Central memory CD8-positive, alpha-beta T cell (primary cell): ENCODE results near the gene FBXL20.
"Not testable (repeated sequence)": the region's sequence is repeated elsewhere in the genome, so short reads cannot be mapped to it uniquely, and the experiment has no call there.

Source experiments
- ATAC-seq: fragments of 150-1000 bp; cut with Tn5 transposase; replicated peaks from 2 replicates; pipeline ENCODE4 v1.10.0; 2022; ENCODE audit warnings: mild to moderate bottlenecking, moderate FRiP score, moderate number of reproducible peaks; ENCODE audit not compliant: poor library complexity, severe bottlenecking; ENCODE audit errors: extremely low read depth
- DNase-seq, 2 donors: peaks; one replicate each; pipeline ENCODE4 v3.0.0; 2021; ENCODE audit warnings: low spot score in 2 of 2
- H3K27ac Mint-ChIP-seq: one replicate; pipeline ENCODE4 v1.8.0; 2022; ENCODE audit warnings: low read depth, mild to moderate bottlenecking, moderate library complexity, mixed read lengths
- H3K27me3 Mint-ChIP-seq: one replicate; pipeline ENCODE4 v1.8.0; 2022; ENCODE audit warnings: mixed read lengths
- H3K36me3 Mint-ChIP-seq: one replicate; pipeline ENCODE4 v1.8.0; 2022; ENCODE audit warnings: mild to moderate bottlenecking, moderate library complexity, mixed read lengths; ENCODE audit not compliant: insufficient read depth
- H3K4me1 Mint-ChIP-seq: one replicate; pipeline ENCODE4 v1.8.0; 2022; ENCODE audit warnings: mixed read lengths
- H3K4me3 Mint-ChIP-seq: one replicate; pipeline ENCODE4 v1.8.0; 2022; ENCODE audit warnings: mild to moderate bottlenecking, moderate library complexity, mixed read lengths
- H3K9me3 Mint-ChIP-seq: one replicate; pipeline ENCODE4 v1.8.0; 2022; ENCODE audit warnings: mixed read lengths

FBXL20 gene

DNA sequence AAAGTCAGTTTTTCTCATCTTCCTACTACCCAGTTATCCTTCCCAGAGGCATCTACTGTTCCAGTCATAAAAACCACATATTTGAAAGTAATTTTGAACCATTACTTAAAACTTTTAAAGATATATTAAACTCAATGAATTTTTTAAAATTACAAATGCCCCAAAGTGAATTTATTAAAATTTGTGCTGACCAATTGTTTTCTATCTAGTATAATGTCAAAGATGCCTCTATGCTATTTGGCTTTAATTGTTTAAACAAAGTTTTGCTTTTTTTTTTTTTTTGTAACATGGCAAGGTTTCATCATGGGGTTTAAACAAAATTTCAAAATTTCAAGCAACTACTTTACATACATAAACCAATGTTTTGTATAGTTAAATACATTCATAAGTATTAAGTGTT is 60.7 kb downstream of the FBXL20 start:
- no peak overlapping the region for H3K27ac Mint-ChIP-seq

DNA sequence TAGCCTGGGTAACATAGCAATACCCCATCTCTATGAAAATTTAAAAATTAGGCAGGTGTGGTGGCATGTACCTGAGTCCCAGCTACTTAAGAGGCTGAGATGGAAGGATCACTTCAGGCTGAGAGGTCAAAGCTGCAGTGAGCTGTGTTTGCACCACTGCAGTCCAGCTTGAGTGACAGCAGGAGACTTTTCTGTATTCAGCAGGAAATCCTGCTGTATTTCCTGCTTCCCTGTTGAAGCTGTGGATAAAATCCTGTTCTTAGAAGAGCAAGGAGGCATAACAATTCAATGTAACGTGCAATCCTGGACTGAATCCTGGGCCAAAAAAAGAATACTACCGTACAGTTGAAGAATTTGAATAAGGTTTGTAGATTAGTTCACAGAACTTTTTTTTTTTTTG is 62.2 kb downstream of the FBXL20 start:
- Mint-ChIP-seq H3K27ac (no peak overlapping the region), H3K36me3 (peaks cover 14% of the 10 kb centered on the region), H3K4me1 (peaks cover 5% of the 10 kb centered on the region), H3K4me3 (no peak overlapping the region), H3K9me3 (no peaks in the 10 kb centered on the region), H3K27me3 (no peaks in the 10 kb centered on the region)
- DNase-seq (no peak), ATAC-seq (no peak)

More for the DNA sequence above, 60.7 kb downstream of the FBXL20 start:
- H3K9me3 Mint-ChIP-seq: no peaks in the 10 kb centered on the region
- peaks cover 14% of the 10 kb centered on the region for H3K36me3 Mint-ChIP-seq
- peaks cover 5% of the 10 kb centered on the region for H3K4me1 Mint-ChIP-seq
- H3K27me3 Mint-ChIP-seq: no peaks in the 10 kb centered on the region
- ATAC-seq (no peak), DNase-seq (no peak)
- H3K4me3 Mint-ChIP-seq: no peak overlapping the region

DNA sequence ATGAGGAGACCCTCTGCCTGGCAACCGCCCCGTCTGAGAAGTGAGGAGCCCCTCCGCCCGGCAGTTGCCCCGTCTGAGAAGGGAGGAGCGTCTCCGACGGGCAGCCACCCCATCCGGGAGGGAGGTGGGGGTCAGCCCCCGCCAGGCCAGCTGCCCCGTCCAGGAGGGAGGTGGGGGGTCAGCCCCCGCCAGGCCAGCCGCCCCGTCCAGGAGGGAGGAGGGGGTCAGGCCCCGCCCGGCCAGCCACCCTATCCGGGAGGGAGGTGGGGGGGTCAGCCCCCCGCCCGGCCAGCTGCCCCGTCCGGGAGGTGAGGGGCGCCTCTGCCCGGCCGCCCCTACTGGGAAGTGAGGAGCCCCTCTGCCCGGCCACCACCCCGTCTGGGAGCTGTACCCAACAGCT is 63.8 kb downstream of the FBXL20 start:
- not testable (repeated sequence) for H3K27ac Mint-ChIP-seq, H3K27me3 Mint-ChIP-seq, H3K9me3 Mint-ChIP-seq, H3K4me1 Mint-ChIP-seq, ATAC-seq, DNase-seq, H3K4me3 Mint-ChIP-seq
- peaks cover 10% of the 10 kb centered on the region for H3K36me3 Mint-ChIP-seq

DNA sequence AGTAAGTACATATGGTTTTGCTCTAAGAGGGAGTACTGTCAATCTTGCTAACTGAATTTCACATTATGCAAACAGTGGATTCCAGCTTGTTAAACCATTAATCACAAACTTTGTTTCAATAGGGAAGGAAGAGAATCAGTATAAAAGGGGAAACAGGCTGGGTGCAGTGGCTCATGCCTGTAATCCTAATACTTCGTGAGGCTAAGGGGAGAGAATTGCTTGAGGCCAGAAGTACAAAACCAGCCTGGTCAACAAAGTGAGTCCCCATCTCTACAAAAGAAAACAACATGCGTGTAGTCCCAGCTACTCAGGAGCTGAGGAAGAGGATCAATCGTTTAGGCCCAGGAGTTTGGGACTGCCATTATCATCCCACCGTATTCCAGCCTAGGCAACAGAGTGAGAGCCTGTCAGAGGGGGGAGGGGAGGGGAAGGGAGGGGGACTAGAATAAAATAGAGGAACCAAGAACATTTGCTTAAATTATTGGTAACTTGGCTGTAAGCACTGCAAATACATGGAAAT is 65.7 kb downstream of the FBXL20 start:
- H3K9me3 Mint-ChIP-seq: no peaks in the 10 kb centered on the region
- no peak overlapping the region for H3K4me3 Mint-ChIP-seq
- H3K27ac Mint-ChIP-seq: peak overlapping the region; percentile 63

DNA sequence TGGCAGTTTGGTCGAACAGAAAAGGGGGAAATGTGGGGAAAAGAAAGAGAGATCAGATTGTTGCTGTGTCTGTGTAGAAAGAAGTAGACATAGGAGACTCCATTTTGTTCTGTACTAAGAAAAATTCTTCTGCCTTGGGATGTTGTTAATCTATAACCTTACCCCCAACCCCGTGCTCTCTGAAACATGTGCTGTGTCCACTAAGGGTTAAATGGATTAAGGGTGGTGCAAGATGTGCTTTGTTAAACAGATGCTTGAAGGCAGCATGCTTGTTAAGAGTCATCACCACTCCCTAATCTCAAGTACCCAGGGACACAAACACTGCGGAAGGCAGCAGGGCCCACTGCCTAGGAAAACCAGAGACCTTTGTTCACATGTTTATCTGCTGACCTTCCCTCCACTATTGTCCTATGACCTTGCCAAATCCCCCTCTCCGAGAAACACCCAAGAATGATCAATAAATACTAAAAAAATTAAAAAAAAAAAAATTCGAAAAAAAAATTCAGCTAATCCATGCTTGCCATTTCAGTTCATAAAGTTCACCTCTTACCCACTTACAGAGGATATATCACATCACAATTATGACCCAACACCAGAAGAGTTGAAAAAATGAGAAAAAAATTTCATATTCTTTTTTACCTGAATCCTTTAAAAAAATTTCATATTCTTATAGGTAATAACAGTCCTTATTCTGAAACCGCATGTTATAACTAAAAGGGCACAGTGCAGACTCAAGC is 67.2 kb downstream of the FBXL20 start:
- not testable (repeated sequence) for H3K4me3 Mint-ChIP-seq, H3K27ac Mint-ChIP-seq

More for the DNA sequence above, 65.7 kb downstream of the FBXL20 start:
- H3K36me3 Mint-ChIP-seq: peaks cover 5% of the 10 kb centered on the region
- DNase-seq: no peak
- H3K4me1 Mint-ChIP-seq: peaks cover 5% of the 10 kb centered on the region
- no peaks in the 10 kb centered on the region for H3K27me3 Mint-ChIP-seq
- no peak for ATAC-seq

DNA sequence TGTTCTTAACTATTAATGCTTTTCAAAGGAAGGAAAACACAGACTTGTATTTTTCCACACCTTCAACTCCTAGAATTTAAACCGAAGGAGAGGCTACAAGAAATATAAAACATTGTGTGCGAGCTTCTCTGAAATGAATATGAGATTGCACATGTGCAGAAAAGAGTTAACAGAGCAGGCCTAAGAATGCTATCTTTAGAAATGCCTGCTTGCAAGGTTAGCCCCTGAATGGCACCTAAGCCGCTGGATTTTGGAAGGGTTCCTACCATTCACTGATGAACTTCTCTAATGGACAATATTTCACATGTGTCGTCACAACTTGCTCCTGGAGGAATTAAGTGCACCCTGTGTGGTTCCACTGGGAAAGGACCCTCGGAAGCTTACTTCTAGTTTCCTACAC is 69.3 kb downstream of the FBXL20 start:
- no peak overlapping the region for H3K27ac Mint-ChIP-seq
- no peak for ATAC-seq
- H3K4me1 Mint-ChIP-seq: peaks cover 5% of the 10 kb centered on the region
- H3K4me3 Mint-ChIP-seq: no peak overlapping the region
- H3K9me3 Mint-ChIP-seq: no peaks in the 10 kb centered on the region
- no peaks in the 10 kb centered on the region for H3K27me3 Mint-ChIP-seq
- peaks cover 3% of the 10 kb centered on the region for H3K36me3 Mint-ChIP-seq
- DNase-seq: no peak

More for the DNA sequence above, 67.2 kb downstream of the FBXL20 start:
- H3K27me3 Mint-ChIP-seq, H3K36me3 Mint-ChIP-seq, DNase-seq, ATAC-seq, H3K9me3 Mint-ChIP-seq, H3K4me1 Mint-ChIP-seq: not testable (repeated sequence)

DNA sequence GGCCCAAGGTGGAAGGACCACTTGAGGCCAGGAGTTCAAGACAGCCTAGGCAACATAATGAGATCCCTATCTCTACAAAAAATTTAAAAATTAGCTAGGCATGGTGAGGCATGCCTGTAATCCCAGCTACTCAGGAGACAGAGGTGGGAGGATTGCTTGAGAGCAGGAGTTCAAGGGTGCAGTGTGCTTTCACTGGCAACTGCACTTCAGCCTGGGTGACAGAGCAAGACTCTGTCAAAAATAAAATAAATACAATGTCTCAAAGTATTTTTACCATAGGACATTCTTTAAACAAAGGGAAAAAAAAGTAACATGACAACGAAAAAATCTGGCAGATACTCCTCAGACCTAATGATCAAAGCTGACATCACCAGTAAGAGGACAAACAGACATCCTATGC is 72.6 kb downstream of the FBXL20 start:
- DNase-seq (no peak), ATAC-seq (no peak)
- Mint-ChIP-seq H3K4me3 (no peak overlapping the region), H3K4me1 (peaks cover 5% of the 10 kb centered on the region), H3K9me3 (no peaks in the 10 kb centered on the region), H3K27me3 (no peaks in the 10 kb centered on the region), H3K36me3 (no peaks in the 10 kb centered on the region), H3K27ac (no peak overlapping the region)

DNA sequence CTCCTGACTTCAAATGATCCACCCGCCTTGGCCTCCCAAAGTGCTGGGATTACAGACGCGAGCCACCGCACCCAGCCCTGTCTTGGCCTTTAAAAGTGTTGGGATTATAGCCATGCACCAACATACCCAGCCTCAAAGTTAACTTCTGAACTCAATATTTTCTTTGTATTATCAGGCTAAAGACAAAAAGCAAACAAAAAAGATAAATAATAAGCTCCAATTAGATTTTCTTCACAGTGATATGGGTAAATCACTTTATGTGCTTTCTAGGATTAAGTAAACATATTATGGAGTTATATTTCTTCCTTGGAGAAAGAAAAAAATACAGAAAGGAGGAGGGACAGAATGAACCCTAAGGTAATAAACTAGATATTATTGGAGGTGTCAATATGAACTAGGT is 74.3 kb downstream of the FBXL20 start:
- Mint-ChIP-seq H3K36me3 (no peaks in the 10 kb centered on the region), H3K27me3 (no peaks in the 10 kb centered on the region), H3K4me3 (no peak overlapping the region), H3K4me1 (peaks cover 5% of the 10 kb centered on the region), H3K9me3 (no peaks in the 10 kb centered on the region), H3K27ac (no peak overlapping the region)
- ATAC-seq: no peak
- DNase-seq: no peak

DNA sequence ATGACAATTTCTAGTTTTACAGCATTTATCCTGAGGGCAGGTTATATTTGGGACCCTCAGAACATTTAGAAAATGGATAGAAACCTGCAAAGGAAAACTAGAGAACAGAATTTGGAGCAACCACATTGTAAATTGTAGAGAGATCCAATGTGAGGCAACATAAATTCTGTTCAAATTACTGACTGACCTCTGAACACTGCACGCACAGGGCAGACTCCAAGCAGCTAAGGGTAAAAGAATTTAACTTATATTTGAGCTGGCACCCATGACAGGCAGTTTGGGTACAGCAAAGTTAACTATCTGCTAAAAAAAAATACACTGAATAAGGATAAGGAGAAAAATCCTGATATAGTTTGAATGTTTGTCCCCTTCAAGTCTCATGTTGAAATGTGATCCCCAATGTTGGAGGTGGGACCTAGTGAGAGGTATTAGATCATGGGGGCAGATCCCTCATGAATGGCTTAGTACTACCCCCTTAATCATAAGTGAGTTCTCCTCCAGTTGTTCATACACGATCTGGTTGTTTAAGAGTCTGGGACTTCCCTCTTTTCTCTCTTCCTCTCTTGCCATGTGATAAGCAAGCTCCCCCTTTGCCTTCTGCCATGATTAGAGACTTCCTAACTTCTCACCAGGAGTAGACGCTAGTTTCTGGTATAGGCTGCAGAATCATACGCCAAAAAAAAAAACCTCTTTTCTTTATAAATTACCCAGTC is 75.7 kb downstream of the FBXL20 start:
- H3K36me3 Mint-ChIP-seq: peaks cover under 1% of the 10 kb centered on the region
- peaks cover 5% of the 10 kb centered on the region for H3K4me1 Mint-ChIP-seq
- DNase-seq: no peak
- no peak for ATAC-seq
- H3K4me3 Mint-ChIP-seq: no peak overlapping the region
- no peaks in the 10 kb centered on the region for H3K27me3 Mint-ChIP-seq
- no peak overlapping the region for H3K27ac Mint-ChIP-seq
- H3K9me3 Mint-ChIP-seq: no peaks in the 10 kb centered on the region

DNA sequence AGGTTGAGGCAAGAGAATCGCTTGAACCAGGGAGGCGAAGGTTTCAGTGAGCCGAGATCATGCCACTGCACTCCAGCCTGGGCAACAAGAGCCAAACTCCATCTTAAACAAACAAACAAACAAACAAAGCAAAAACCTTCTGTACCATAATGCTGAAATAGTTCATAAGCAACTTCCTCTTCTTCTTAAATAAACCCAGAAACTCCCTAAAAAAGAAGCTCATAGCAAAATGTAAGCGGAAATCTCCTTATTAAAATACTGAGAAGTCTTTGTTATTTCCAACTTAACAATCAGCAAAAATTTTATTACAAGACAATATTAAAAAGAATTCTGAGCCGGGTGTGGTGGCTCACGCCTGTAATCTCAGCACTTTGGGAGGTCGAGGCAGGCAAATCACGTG is 82.8 kb downstream of the FBXL20 start:
- H3K27me3 Mint-ChIP-seq: no peaks in the 10 kb centered on the region
- no peaks in the 10 kb centered on the region for H3K9me3 Mint-ChIP-seq
- H3K4me1 Mint-ChIP-seq: peaks cover 10% of the 10 kb centered on the region
- no peak overlapping the region for H3K4me3 Mint-ChIP-seq
- no peak overlapping the region for H3K27ac Mint-ChIP-seq
- DNase-seq: no peak
- H3K36me3 Mint-ChIP-seq: peaks cover 3% of the 10 kb centered on the region
- no peak for ATAC-seq

DNA sequence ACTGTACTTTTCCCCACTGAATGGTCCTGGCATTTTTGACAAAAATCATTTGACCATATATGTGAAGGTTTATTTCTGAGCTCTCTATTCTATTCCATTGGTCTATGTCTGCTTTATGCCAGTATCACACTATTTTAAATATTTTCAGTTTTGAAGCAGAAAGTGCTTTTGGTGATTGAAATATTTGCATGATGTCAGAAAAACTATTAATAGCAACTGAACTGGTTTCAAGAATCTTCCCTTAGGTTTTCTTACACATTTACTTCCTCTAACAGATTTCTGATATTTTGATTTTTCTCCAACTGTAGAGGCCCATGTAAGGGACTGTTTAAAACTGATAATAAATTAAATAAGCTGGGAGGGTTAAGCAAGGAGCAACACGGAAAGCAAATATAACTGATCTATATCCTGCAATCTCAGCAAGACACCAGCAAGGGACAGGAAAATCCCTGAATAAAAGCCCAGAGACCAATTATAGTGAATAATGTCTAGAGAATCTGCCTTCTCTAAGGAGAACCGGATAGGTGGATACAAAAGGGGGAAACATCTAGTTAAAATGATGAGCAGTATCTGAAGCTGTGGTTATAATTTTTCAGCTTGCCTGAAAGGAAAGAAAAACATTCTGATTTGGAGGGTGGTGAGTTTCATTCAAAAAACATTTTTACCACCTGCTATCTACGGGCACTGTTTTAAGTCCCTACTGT is 94.8 kb downstream of the FBXL20 start:
- DNase-seq: no peak
- no peak overlapping the region for H3K27ac Mint-ChIP-seq
- H3K4me1 Mint-ChIP-seq: peaks cover 6% of the 10 kb centered on the region
- no peak overlapping the region for H3K4me3 Mint-ChIP-seq
- ATAC-seq: no peak
- H3K36me3 Mint-ChIP-seq: peaks cover 12% of the 10 kb centered on the region
- H3K9me3 Mint-ChIP-seq: no peaks in the 10 kb centered on the region
- no peaks in the 10 kb centered on the region for H3K27me3 Mint-ChIP-seq

DNA sequence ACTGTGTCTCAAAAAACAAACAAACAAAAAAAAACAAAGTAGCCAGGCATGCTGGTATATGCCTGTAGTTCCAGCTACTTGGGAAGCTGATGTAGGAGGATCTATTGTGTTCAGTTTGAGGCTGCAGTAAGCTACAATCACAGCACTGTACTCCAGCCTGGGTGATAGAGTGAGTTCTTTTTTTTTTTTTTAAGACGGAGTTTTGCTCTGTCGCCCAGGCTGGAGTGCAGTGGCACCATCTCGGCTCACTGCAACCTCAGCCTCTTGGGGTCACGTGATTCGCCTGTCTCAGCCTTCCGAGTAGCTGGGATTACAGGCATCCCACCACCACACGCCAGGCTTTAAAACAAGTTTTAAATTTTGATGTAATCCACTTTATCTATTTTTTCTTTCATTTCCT is 95.4 kb downstream of the FBXL20 start:
- DNase-seq (no peak), ATAC-seq (no peak)
- H3K27ac Mint-ChIP-seq: no peak overlapping the region
- peaks cover 12% of the 10 kb centered on the region for H3K36me3 Mint-ChIP-seq
- no peak overlapping the region for H3K4me3 Mint-ChIP-seq
- no peaks in the 10 kb centered on the region for H3K27me3 Mint-ChIP-seq
- peaks cover 1% of the 10 kb centered on the region for H3K4me1 Mint-ChIP-seq
- H3K9me3 Mint-ChIP-seq: no peaks in the 10 kb centered on the region
